Liver (tissue), 3 donors: ENCODE data around the gene INTS1.

ENCODE experiments used
- EGR1 ChIP-seq, 2 donors: IDR thresholded peaks; 2 replicates each; pipeline ENCODE4 v1.6.1; 2016 to 2018; ENCODE audit warnings: antibody characterized with exemption in 2 of 2, low read depth in 2 of 2
- TF ChIP-seq, protein P1 (sequence below): fragments of 150-350 bp; IDR thresholded peaks from 2 replicates; pipeline ENCODE4 v1.5.1; 2017; ENCODE audit warnings: improper control_type of control experiment, low read depth, low read length; ENCODE audit not compliant: missing input control
- donor health status: healthy.
- donor health status: healthy.

DNA sequence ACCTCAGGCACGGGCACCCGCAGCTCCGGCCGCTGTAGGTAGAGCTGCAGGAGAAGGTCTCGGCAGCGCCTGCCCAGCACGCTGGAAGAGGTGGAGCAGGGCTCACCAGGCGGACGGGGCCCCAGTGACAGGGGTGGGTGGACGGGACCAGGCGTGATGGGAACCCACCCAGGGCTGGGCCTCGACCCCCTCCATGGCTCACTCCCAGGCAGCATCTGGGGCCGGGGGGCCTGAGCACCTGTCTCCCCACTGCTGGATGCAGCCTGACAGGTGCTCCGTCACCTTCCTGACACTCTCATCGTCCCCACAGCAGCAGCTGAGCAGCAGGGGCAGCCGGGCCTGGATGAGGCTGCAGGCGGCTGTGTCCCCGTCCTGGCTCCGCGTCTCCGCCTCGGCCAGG is 28.2 kb downstream of the INTS1 start:
- TF ChIP-seq, protein P1, sequence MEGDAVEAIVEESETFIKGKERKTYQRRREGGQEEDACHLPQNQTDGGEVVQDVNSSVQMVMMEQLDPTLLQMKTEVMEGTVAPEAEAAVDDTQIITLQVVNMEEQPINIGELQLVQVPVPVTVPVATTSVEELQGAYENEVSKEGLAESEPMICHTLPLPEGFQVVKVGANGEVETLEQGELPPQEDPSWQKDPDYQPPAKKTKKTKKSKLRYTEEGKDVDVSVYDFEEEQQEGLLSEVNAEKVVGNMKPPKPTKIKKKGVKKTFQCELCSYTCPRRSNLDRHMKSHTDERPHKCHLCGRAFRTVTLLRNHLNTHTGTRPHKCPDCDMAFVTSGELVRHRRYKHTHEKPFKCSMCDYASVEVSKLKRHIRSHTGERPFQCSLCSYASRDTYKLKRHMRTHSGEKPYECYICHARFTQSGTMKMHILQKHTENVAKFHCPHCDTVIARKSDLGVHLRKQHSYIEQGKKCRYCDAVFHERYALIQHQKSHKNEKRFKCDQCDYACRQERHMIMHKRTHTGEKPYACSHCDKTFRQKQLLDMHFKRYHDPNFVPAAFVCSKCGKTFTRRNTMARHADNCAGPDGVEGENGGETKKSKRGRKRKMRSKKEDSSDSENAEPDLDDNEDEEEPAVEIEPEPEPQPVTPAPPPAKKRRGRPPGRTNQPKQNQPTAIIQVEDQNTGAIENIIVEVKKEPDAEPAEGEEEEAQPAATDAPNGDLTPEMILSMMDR = no peak
- TF ChIP-seq EGR1 (IDR thresholded peaks at IDR 0.05; ENCODE audit: low read depth in 2 of 2) = no peak
